K562 (cell line): Measurements from ENCODE around the gene FASN. TPM values are rescaled to one million over a fixed set of nuclear protein-coding genes. Genes with fewer than 3 reads are reported as not detected.

Source experiments
- ATAC-seq: fragments of 200-7000 bp; cut with Tn5 transposase; 3 replicates; pipeline ENCODE4 v1.9.1; 2020; ENCODE audit warnings: moderate library complexity
- BruUV-seq: library from RNA; stranded (reverse); fragments of 400-500 nt; replicated peaks from 2 replicates; lab custom pipeline; 2021; lab: Mats Ljungman, UMichigan
- CTCF ChIA-PET: fragments of 300-600 bp; formaldehyde crosslinking; extraction: SDS; loops from one replicate; lab custom pipeline; 2021; ENCODE audit warnings: low intra/inter-chr PET ratio; lab: Yijun Ruan, JAX
- POLR2A ChIA-PET: fragments of 300-600, 350-650 bp; sonication (Branson Sonifier 250); formaldehyde crosslinking; extraction: SDS; loops from one replicate; lab custom pipeline; 2021; ENCODE audit warnings: antibody characterized with exemption, inconsistent platforms; lab: Yijun Ruan, JAX
- DNase-seq, 4 experiments: peaks; one replicate each; pipeline versions ENCODE4 v3.0.0 to v3.0.0-alpha.2; 2011 to 2018; ENCODE audit warnings: low spot score in 3 of 4, mixed read lengths in 3 of 4; ENCODE audit errors: extremely low read depth in 1 of 4
- FAIRE-seq: peaks from 2 replicates; lab custom pipeline; 2011; peaks lifted over from hg19 to GRCh38; lab: Jason Lieb, UNC
- H2AFZ ChIP-seq: 2 replicates; pipeline ENCODE4 v1.6.0; 2011; ENCODE audit warnings: low read depth, low read length, control low read depth, inconsistent platforms
- H3K27ac ChIP-seq: fragments of 200-600 bp; 3 replicates; pipeline ENCODE4 v1.8.0; 2011; ENCODE audit warnings: low read depth, mild to moderate bottlenecking, control low read depth, inconsistent platforms, low read length, moderate library complexity, mixed read lengths; ENCODE audit errors: extremely low read depth
- H3K27me3 ChIP-seq, 2 experiments: fragments of 300-600 bp in 1 of 2; 2 replicates in 1 of 2; 3 replicates in 1 of 2; pipeline versions ENCODE4 v1.6.0 to v1.8.0; 2011; ENCODE audit warnings: inconsistent platforms in 2 of 2, low read length in 2 of 2, mild to moderate bottlenecking in 1 of 2, mixed read lengths in 1 of 2, moderate library complexity in 1 of 2; ENCODE audit not compliant: control insufficient read depth in 2 of 2, insufficient read depth in 2 of 2
- H3K36me3 ChIP-seq: fragments of 300-600 bp; 3 replicates; pipeline ENCODE4 v1.8.0; 2011; ENCODE audit warnings: mild to moderate bottlenecking, low read length, inconsistent platforms; ENCODE audit not compliant: control insufficient read depth, insufficient read depth
- H3K4me1 ChIP-seq, 2 experiments: fragments of 200-600 bp in 1 of 2; replicated peaks in 1 of 2; 2 replicates in 1 of 2; 3 replicates in 1 of 2; pipeline versions ENCODE4 v1.5.1 to v1.8.0; 2011; ENCODE audit warnings: inconsistent platforms in 2 of 2, low read length in 2 of 2, mild to moderate bottlenecking in 1 of 2, mixed read lengths in 1 of 2, moderate library complexity in 1 of 2; ENCODE audit not compliant: control insufficient read depth in 2 of 2, insufficient read depth in 2 of 2
- H3K4me2 ChIP-seq: 2 replicates; pipeline ENCODE4 v1.6.1; 2011; ENCODE audit warnings: low read length, control low read depth, inconsistent platforms, mixed read lengths; ENCODE audit not compliant: insufficient read depth
- H3K4me3 ChIP-seq: fragments of 200-600 bp; sonication (generic), shearing (Covaris generic); 2 replicates; pipeline ENCODE4 v1.5.1; 2016; ENCODE audit warnings: control low read depth, inconsistent platforms
- H3K79me2 ChIP-seq: fragments of 200-600 bp; 3 replicates; pipeline ENCODE4 v1.8.0; 2011; ENCODE audit warnings: low read length, inconsistent platforms; ENCODE audit not compliant: control insufficient read depth, insufficient read depth
- H3K9ac ChIP-seq, 2 experiments: 2 replicates each; pipeline versions ENCODE4 v1.6.0 to v1.6.1; 2011; ENCODE audit warnings: low read depth in 2 of 2, low read length in 2 of 2, control low read depth in 1 of 2, inconsistent platforms in 1 of 2, mild to moderate bottlenecking in 1 of 2, mixed read lengths in 1 of 2; ENCODE audit not compliant: insufficient read depth in 1 of 2
- H3K9me1 ChIP-seq: one replicate; pipeline ENCODE4 v1.6.0; 2011; ENCODE audit warnings: inconsistent platforms, mild to moderate bottlenecking, low read length, moderate library complexity; ENCODE audit not compliant: control insufficient read depth, insufficient read depth
- H3K9me3 ChIP-seq: replicated peaks from 2 replicates; pipeline ENCODE4 v1.5.1; 2011; ENCODE audit warnings: low read depth, low read length, inconsistent platforms; ENCODE audit not compliant: control insufficient read depth, insufficient read depth
- H4K20me1 ChIP-seq: replicated peaks from 2 replicates; pipeline ENCODE4 v1.6.1; 2011; ENCODE audit warnings: low read length, inconsistent platforms, mixed read lengths; ENCODE audit not compliant: control insufficient read depth, insufficient read depth
- MTA2 ChIP-seq: fragments of 450-650 bp; IDR thresholded peaks from 2 replicates; pipeline ENCODE4 v1.6.1; 2016; ENCODE audit warnings: low read depth
- MYC ChIP-seq, 2 experiments: fragments of 250-450 bp in 1 of 2; sonication (Bioruptor Pico) in 1 of 2; IDR thresholded peaks; 2 replicates each; pipeline versions ENCODE4 v1.5.1 to v1.6.1; 2012 to 2021; ENCODE audit warnings: low read depth in 2 of 2, borderline replicate concordance in 1 of 2, improper control_type of control experiment in 1 of 2, low read length in 1 of 2, mild to moderate bottlenecking in 1 of 2, moderate library complexity in 1 of 2
- NFIC ChIP-seq: fragments of 450-650 bp; IDR thresholded peaks from 2 replicates; pipeline ENCODE4 v1.6.1; 2017; ENCODE audit warnings: mild to moderate bottlenecking, inconsistent platforms
- NONO ChIP-seq, 2 experiments: fragments of 200-400 bp in 1 of 2; fragments of 450-650 bp in 1 of 2; formaldehyde crosslinking in 1 of 2; IDR thresholded peaks; 2 replicates each; pipeline ENCODE4 v1.6.1; 2017; ENCODE audit warnings: low read depth in 2 of 2, mild to moderate bottlenecking in 2 of 2, moderate library complexity in 2 of 2, low read length in 1 of 2
- ZFP1 ChIP-seq: fragments of 450-650 bp; formaldehyde crosslinking; IDR thresholded peaks from 2 replicates; pipeline ENCODE4 v1.4.0; 2020; ENCODE audit warnings: mild to moderate bottlenecking, mixed read lengths
- ZNF785 ChIP-seq: fragments of 250-450 bp; sonication (Bioruptor Pico); IDR thresholded peaks from 2 replicates; pipeline ENCODE4 v1.4.0; 2020; ENCODE audit warnings: mild to moderate bottlenecking
- WGBS: fragments of 100-300 bp; shearing (Covaris generic); methylation state at CpG from one replicate; pipeline ENCODE4 v1.1.6; 2016; ENCODE audit warnings: low coverage, mixed read lengths; ENCODE audit not compliant: insufficient coverage; ENCODE audit errors: missing lambda C conversion rate; 5-methylcytosine and 5-hydroxymethylcytosine counted together
- in situ Hi-C: fragments of 300-500 bp; cut with MboI; formaldehyde crosslinking; loops from 4 replicates; pipeline ENCODE4 v1.15.0; 2018; ENCODE audit warnings: inconsistent platforms, mixed read lengths
- intact Hi-C: fragments of 100-400 bp; cut with micrococcal nuclease; formaldehyde crosslinking; loops from 2 replicates; pipeline ENCODE4 v1.14.2; 2022
- polyA plus RNA-seq, 8 experiments: library from polyadenylated mRNA; depleted of rRNA in 4 of 8; stranded (reverse) in 5 of 8; unstranded in 3 of 8; fragments of >200 nt; fragmentation: Nextera tagmentation in 2 of 8; fragmentation: Illumina TruSeq in 1 of 8; extraction: Ambion mirVana in 2 of 8; extraction: Trizol in 1 of 8; gene quantifications; 2 replicates each; pipeline versions ENCODE4 v1.2.1 to v1.2.3, GENCODE V29; 2011 to 2014; ENCODE audit warnings: inconsistent platforms in 1 of 8, missing spikeins in 1 of 8
- total RNA-seq, 7 experiments: library from RNA; depleted of rRNA in 6 of 7; stranded (reverse); fragments of >200 nt in 6 of 7; fragmentation: Illumina TruSeq in 2 of 7; extraction: Trizol in 2 of 7; gene quantifications; 2 replicates each; pipeline versions ENCODE4 v1.2.1 to v1.2.3, GENCODE V29; 2011 to 2021; ENCODE audit warnings: low replicate concordance in 1 of 7
- TF ChIP-seq, protein P1 (sequence below), 3 experiments: IDR thresholded peaks in 2 of 3; conservative IDR thresholded peaks in 1 of 3; 2 replicates each; pipeline ENCODE4 v1.5.1; 2011 to 2012; ENCODE audit warnings: low read length in 3 of 3, mild to moderate bottlenecking in 3 of 3, control low read depth in 2 of 3, improper control_type of control experiment in 1 of 3, inconsistent platforms in 1 of 3, low read depth in 1 of 3, mixed read lengths in 1 of 3, moderate library complexity in 1 of 3; ENCODE audit not compliant: insufficient read depth in 2 of 3
- TF ChIP-seq, protein P2 (sequence below): fragments of 250-450 bp; sonication (Bioruptor Pico); IDR thresholded peaks from 2 replicates; pipeline ENCODE4 v1.8.0; 2022; ENCODE audit warnings: inconsistent platforms

The FASN gene
- total and polyA plus RNA-seq, 9 of the 15 experiments (the other 6 are each of a cell fraction or from before 2014, with no cell fraction given) = 0.15 to 663 (median 49.9) TPM

DNA sequence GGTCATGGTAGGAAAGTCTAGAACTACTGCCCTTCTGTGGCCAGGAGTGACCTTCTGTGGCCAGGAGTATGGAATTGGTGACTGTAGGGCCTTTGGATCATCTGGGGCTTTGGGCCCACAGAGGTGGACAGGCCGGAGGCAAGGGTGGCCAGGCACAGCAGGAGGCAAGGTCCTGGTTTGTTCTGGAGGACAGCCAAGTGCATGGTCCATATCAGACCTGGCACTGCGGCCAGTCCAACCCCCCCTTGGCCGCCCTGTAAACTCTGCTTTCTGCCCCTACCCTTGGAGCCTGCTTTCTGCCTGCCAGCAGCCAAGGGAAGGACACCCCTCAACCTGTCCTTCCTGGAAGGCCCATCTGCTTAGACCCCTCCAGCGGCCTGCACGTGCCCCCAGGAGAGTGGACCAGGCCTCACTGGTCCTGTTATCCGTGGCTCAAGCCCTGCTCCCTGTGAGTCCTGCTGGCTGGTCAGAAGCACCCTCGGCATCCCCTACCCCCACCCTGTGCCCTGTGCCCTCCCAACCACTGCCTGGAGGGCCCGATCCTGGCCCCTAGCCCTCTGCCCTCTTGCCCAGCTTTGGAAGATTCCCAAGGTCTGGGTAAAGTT is 58.2 kb downstream of the FASN start:
- peaks cover 20% of the 10 kb centered on the region; the same call in 2 of the 3 replicates for H3K36me3 ChIP-seq
- no peak overlapping the region for H3K27ac ChIP-seq
- peaks cover 22% of the 10 kb centered on the region for H3K79me2 ChIP-seq
- no peaks in the 10 kb centered on the region for H3K27me3 ChIP-seq
- 88% methylated on average over 8 of the region's 8 CpGs for WGBS
- no peak for ATAC-seq
- H3K9me3 ChIP-seq = no peaks in the 10 kb centered on the region
- peaks cover 21 to 59% of the 10 kb centered on the region in 2 experiments; a peak in 4 of 5 replicates for H3K4me1 ChIP-seq
- H2AFZ ChIP-seq = no peak overlapping the region
- TF ChIP-seq MTA2 (no peak), MYC (IDR thresholded peaks at IDR 0.05; ENCODE audit: low read depth, low read length) (no peak), MYC (CRISPR knock-in tag; IDR thresholded peaks at IDR 0.05; ENCODE audit: borderline replicate concordance, low read depth) (no peak), ZFP1 (CRISPR knock-in tag) (no peak), ZNF785 (CRISPR knock-in tag) (no peak), NONO (IDR thresholded peaks at IDR 0.05; ENCODE audit: low read depth in 2 of 2, low read length in 1 of 2) (no peak), NFIC (no peak)
- TF ChIP-seq, protein P1, sequence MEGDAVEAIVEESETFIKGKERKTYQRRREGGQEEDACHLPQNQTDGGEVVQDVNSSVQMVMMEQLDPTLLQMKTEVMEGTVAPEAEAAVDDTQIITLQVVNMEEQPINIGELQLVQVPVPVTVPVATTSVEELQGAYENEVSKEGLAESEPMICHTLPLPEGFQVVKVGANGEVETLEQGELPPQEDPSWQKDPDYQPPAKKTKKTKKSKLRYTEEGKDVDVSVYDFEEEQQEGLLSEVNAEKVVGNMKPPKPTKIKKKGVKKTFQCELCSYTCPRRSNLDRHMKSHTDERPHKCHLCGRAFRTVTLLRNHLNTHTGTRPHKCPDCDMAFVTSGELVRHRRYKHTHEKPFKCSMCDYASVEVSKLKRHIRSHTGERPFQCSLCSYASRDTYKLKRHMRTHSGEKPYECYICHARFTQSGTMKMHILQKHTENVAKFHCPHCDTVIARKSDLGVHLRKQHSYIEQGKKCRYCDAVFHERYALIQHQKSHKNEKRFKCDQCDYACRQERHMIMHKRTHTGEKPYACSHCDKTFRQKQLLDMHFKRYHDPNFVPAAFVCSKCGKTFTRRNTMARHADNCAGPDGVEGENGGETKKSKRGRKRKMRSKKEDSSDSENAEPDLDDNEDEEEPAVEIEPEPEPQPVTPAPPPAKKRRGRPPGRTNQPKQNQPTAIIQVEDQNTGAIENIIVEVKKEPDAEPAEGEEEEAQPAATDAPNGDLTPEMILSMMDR (IDR thresholded peaks at IDR 0.05 in 2 of 3, conservative IDR thresholded peaks at IDR 0.05 in 1 of 3; ENCODE audit: insufficient read depth in 2 of 3, low read depth in 1 of 3, low read length in 3 of 3) = no peak
- TF ChIP-seq, protein P2, sequence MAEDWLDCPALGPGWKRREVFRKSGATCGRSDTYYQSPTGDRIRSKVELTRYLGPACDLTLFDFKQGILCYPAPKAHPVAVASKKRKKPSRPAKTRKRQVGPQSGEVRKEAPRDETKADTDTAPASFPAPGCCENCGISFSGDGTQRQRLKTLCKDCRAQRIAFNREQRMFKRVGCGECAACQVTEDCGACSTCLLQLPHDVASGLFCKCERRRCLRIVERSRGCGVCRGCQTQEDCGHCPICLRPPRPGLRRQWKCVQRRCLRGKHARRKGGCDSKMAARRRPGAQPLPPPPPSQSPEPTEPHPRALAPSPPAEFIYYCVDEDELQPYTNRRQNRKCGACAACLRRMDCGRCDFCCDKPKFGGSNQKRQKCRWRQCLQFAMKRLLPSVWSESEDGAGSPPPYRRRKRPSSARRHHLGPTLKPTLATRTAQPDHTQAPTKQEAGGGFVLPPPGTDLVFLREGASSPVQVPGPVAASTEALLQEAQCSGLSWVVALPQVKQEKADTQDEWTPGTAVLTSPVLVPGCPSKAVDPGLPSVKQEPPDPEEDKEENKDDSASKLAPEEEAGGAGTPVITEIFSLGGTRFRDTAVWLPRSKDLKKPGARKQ (CRISPR knock-in tag) = no peak
- DNase-seq = no peak
- H3K4me3 ChIP-seq = no peak overlapping the region
- H3K4me2 ChIP-seq = no peak overlapping the region
- BruUV-seq = no TSS peak
- intact Hi-C loops = loop anchor here (10.0 kb wide), 1 partner anchor 305 kb away; no protein-coding TSS in a partner anchor
- no peak for FAIRE-seq
- ChIA-PET POLR2A (interaction anchor here (0.6 to 1.2 kb wide), 2 partner anchors 11 to 74 kb away, joined by 3 to 7 read pairs; no protein-coding TSS in a partner anchor), CTCF (no interaction called here)
- in situ Hi-C loops = no loop called here
- peak overlapping the region in 1 of 2 experiments; percentile 82; a peak in 2 of 4 replicates for H3K9ac ChIP-seq
- H4K20me1 ChIP-seq = peaks cover 21% of the 10 kb centered on the region; the same call in 1 of the 2 replicates
- peaks cover 6% of the 10 kb centered on the region for H3K9me1 ChIP-seq
